HL-60 (cell line): Measurements from ENCODE around the gene RGP1.

Experiments used
- DNase-seq, 2 experiments: peaks; one replicate each; pipeline ENCODE4 v3.0.0-alpha.2; 2010 to 2020; ENCODE audit warnings: low read depth in 1 of 2, low spot score in 1 of 2
- H3K27ac ChIP-seq: fragments of 250-450 bp; sonication (Bioruptor Pico); replicated peaks from 2 replicates; pipeline ENCODE4 v1.5.1; 2020; ENCODE audit warnings: mild to moderate bottlenecking, moderate library complexity
- H3K27me3 ChIP-seq: fragments of 250-450 bp; sonication (Bioruptor Pico); 2 replicates; pipeline ENCODE4 v1.5.1; 2021; ENCODE audit warnings: mild to moderate bottlenecking, moderate library complexity; ENCODE audit not compliant: insufficient read depth, poor library complexity, severe bottlenecking
- H3K4me3 ChIP-seq: replicated peaks from 2 replicates; pipeline ENCODE4 v1.5.1; 2011; ENCODE audit warnings: mild to moderate bottlenecking, control low read depth, low read length; ENCODE audit not compliant: insufficient read depth
- GABPA ChIP-seq: IDR thresholded peaks from 2 replicates; pipeline ENCODE4 v1.6.1; 2012; ENCODE audit warnings: low read depth
- POLR2AphosphoS5 ChIP-seq: IDR thresholded peaks from 2 replicates; pipeline ENCODE4 v1.6.1; 2012; ENCODE audit warnings: low read depth
- SPI1 ChIP-seq: IDR thresholded peaks from 2 replicates; pipeline ENCODE4 v1.6.1; 2012; ENCODE audit warnings: low read depth, mild to moderate bottlenecking, borderline replicate concordance
- TF ChIP-seq, protein P1 (sequence below): IDR thresholded peaks from 2 replicates; pipeline ENCODE4 v1.6.1; 2012; ENCODE audit warnings: low read depth; ENCODE audit not compliant: insufficient replicate concordance
- TF ChIP-seq, protein P2 (sequence below): IDR thresholded peaks from one replicate; pipeline ENCODE4 v1.5.1; 2011; ENCODE audit warnings: low read length, control low read depth, inconsistent platforms; ENCODE audit not compliant: insufficient read depth

RGP1 gene

DNA sequence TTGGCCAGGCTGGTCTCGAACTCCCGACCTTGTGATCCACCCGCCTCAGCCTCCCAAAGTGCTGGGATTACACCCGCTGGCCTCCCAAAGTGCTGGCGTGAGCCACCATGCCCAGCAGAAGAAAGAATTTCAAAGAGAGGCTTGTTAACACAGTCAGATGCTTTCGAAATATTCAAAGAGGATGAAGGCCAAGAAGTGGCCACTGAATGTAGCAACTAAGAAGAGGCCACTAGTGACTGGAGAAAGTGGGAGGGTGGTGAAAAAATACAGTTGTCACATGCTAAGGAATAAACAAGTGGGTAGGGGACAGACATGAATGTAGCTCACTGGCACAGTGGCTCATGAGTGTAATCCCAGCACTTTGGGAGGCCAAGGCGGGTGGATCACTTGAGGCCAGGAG, 46.4 kb upstream of the RGP1 start:
- no peaks in the 10 kb centered on the region for H3K27me3 ChIP-seq
- no peak overlapping the region for H3K4me3 ChIP-seq
- H3K27ac ChIP-seq: no peak overlapping the region
- TF ChIP-seq SPI1 (no peak), POLR2AphosphoS5 (no peak), GABPA (no peak)
- TF ChIP-seq, protein P1, sequence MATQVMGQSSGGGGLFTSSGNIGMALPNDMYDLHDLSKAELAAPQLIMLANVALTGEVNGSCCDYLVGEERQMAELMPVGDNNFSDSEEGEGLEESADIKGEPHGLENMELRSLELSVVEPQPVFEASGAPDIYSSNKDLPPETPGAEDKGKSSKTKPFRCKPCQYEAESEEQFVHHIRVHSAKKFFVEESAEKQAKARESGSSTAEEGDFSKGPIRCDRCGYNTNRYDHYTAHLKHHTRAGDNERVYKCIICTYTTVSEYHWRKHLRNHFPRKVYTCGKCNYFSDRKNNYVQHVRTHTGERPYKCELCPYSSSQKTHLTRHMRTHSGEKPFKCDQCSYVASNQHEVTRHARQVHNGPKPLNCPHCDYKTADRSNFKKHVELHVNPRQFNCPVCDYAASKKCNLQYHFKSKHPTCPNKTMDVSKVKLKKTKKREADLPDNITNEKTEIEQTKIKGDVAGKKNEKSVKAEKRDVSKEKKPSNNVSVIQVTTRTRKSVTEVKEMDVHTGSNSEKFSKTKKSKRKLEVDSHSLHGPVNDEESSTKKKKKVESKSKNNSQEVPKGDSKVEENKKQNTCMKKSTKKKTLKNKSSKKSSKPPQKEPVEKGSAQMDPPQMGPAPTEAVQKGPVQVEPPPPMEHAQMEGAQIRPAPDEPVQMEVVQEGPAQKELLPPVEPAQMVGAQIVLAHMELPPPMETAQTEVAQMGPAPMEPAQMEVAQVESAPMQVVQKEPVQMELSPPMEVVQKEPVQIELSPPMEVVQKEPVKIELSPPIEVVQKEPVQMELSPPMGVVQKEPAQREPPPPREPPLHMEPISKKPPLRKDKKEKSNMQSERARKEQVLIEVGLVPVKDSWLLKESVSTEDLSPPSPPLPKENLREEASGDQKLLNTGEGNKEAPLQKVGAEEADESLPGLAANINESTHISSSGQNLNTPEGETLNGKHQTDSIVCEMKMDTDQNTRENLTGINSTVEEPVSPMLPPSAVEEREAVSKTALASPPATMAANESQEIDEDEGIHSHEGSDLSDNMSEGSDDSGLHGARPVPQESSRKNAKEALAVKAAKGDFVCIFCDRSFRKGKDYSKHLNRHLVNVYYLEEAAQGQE: no peak
- TF ChIP-seq, protein P2, sequence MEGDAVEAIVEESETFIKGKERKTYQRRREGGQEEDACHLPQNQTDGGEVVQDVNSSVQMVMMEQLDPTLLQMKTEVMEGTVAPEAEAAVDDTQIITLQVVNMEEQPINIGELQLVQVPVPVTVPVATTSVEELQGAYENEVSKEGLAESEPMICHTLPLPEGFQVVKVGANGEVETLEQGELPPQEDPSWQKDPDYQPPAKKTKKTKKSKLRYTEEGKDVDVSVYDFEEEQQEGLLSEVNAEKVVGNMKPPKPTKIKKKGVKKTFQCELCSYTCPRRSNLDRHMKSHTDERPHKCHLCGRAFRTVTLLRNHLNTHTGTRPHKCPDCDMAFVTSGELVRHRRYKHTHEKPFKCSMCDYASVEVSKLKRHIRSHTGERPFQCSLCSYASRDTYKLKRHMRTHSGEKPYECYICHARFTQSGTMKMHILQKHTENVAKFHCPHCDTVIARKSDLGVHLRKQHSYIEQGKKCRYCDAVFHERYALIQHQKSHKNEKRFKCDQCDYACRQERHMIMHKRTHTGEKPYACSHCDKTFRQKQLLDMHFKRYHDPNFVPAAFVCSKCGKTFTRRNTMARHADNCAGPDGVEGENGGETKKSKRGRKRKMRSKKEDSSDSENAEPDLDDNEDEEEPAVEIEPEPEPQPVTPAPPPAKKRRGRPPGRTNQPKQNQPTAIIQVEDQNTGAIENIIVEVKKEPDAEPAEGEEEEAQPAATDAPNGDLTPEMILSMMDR: no peak
- DNase-seq: no peak

DNA sequence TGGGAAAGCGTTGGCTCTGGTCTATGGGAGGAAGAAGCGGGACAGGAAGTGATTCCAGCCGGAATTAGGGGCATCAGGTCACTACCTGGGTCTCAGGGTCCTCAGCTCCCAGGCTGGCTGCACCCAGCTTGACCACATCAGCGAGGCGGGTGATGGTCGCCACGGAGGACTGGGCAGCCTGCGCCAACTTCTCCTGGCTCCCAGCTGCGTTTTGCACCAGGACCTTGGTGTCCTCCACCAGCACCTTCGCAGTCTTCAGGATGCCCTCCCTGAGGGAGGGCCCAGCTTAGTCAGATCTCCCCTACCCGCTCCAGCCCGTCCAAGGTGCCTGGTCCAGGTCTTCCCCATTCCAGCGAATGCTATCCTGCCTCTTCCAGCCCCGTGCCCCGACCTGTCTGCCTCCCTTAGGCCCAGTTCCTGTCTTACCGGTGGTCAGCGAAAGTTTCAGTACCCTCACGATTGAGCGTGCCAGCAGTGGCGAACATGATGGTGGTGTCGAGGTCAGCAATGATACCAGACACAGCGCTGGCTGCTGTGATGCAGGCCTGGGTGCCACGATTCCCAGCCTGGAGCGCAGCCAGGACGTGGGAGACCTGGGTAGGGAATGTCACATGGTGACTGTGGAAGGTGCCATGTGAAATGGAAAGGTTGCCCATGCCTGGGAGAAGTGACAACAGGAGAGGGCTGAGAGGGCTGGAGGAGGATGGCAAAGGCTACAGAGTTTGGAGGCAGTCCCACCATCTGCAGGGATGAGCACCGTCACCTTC, 45.0 kb upstream of the RGP1 start:
- TF ChIP-seq, protein P2: no peak
- TF ChIP-seq, protein P1: no peak
- TF ChIP-seq GABPA: no peak
- no peak for TF ChIP-seq POLR2AphosphoS5
- no peak for TF ChIP-seq SPI1
- no peak for DNase-seq
- Histone ChIP-seq H3K27ac (no peak overlapping the region), H3K27me3 (no peaks in the 10 kb centered on the region), H3K4me3 (no peak overlapping the region)

DNA sequence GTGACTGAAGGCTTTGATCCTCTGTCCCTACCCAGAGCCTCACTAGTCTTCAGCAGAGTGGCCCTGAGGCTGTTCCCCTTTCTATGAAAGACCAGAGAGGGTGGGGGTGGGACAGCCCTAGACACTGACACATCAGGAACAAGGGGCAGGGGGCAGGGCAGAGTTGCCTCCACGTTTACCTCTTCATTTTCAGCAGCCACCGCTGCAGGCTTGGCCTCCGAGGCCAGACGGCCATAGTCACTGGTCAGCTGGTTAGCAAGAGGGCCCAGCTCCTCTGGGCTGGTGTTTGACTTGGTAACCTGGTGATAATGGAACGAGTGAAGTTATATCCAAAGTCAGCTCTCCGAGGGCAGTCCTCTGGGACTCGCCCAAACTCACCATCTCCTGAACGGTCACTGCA, 43.7 kb upstream of the RGP1 start:
- no peak overlapping the region for H3K27ac ChIP-seq
- no peak for DNase-seq

More for the DNA sequence above, 43.7 kb upstream of the RGP1 start:
- TF ChIP-seq, protein P2: no peak
- TF ChIP-seq, protein P1: no peak
- no peak for TF ChIP-seq SPI1
- TF ChIP-seq GABPA: no peak
- no peak for TF ChIP-seq POLR2AphosphoS5
- H3K27me3 ChIP-seq: no peaks in the 10 kb centered on the region
- no peak overlapping the region for H3K4me3 ChIP-seq
